Ascending aorta (tissue), 2 donors: ENCODE data around the gene SLC1A6. TPM values are rescaled to one million over a fixed set of nuclear protein-coding genes. Genes with fewer than 3 reads are reported as not detected.
A peak's percentile ranks its signal among the peaks of the same experiment; 100 is the strongest.

Experiments
- DNase-seq, 2 donors: peaks; one replicate each; pipeline ENCODE4 v3.0.0-alpha.2; 2019; ENCODE audit warnings: low spot score in 2 of 2
- H3K27ac ChIP-seq, 2 donors: fragments of 200-600 bp; sonication (generic); one replicate each; pipeline ENCODE4 v1.5.1; 2016 to 2017; ENCODE audit warnings: mild to moderate bottlenecking in 1 of 2
- H3K27me3 ChIP-seq: fragments of 200-600 bp; sonication (generic); one replicate; pipeline ENCODE4 v1.5.1; 2017
- H3K36me3 ChIP-seq, 2 donors: fragments of 200-600 bp; sonication (generic); one replicate each; pipeline ENCODE4 v1.5.1; 2016
- H3K4me1 ChIP-seq, 2 donors: fragments of 200-600 bp; sonication (generic); one replicate each; pipeline ENCODE4 v1.5.1; 2016 to 2017; ENCODE audit warnings: mild to moderate bottlenecking in 1 of 2
- H3K4me3 ChIP-seq, 2 donors: fragments of 200-600 bp; sonication (generic); one replicate each; pipeline ENCODE4 v1.5.1; 2016 to 2017; ENCODE audit warnings: mild to moderate bottlenecking in 1 of 2
- H3K9me3 ChIP-seq, 2 donors: fragments of 200-600 bp; sonication (generic); one replicate each; pipeline ENCODE4 v1.5.1; 2016
- intact Hi-C: fragments of 100-400 bp; cut with DNase I; formaldehyde crosslinking; loops from one replicate; pipeline ENCODE4 v1.15.1; 2023
- total RNA-seq: library from RNA; depleted of rRNA; stranded (reverse); fragments of >200 nt; gene quantifications from one replicate; pipeline ENCODE4 v1.1.0, GENCODE V29; 2016
- TF ChIP-seq, protein P1 (sequence below), 3 experiments: fragments of 200-600 bp in 2 of 3; fragments of 450-650 bp in 1 of 3; sonication (generic) in 2 of 3; IDR thresholded peaks; one replicate each; pipeline ENCODE4 v1.5.1; 2016 to 2019; ENCODE audit warnings: antibody characterized with exemption in 3 of 3, mild to moderate bottlenecking in 1 of 3, moderate library complexity in 1 of 3

SLC1A6 gene
- total RNA-seq, 1 donor from 2014 or later: not detected

GRCh38 chr19:14971474-14971873 is 8.2 kb downstream of the SLC1A6 start:
- no peak overlapping the region for H3K4me3 ChIP-seq
- intact Hi-C loops: no loop called here

DNA sequence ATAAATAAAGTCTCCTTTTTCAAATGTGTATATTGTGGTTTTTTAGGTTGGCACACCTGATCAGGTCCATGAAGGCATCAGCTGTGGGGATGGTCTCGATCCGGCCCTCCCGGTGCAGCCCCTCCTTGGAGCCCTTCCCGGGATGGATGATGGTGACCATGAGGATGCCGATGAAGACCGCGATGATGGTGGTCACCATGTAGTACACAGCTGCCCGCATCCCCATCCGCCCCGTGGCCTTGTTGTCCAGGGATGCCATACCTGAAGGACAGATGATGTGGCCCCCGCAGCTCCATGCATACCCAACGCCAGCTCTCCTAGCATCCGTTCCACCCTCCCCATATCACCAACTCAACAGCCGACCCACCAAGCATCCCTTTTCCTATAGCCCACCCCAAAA is 11.4 kb downstream of the SLC1A6 start:
- H3K9me3 ChIP-seq: no peaks in the 10 kb centered on the region
- H3K36me3 ChIP-seq: no peaks in the 10 kb centered on the region
- peak in 1 of 2 donors; percentile 49 for DNase-seq
- H3K27ac ChIP-seq: no peak overlapping the region
- intact Hi-C loops: no loop called here
- TF ChIP-seq, protein P1, sequence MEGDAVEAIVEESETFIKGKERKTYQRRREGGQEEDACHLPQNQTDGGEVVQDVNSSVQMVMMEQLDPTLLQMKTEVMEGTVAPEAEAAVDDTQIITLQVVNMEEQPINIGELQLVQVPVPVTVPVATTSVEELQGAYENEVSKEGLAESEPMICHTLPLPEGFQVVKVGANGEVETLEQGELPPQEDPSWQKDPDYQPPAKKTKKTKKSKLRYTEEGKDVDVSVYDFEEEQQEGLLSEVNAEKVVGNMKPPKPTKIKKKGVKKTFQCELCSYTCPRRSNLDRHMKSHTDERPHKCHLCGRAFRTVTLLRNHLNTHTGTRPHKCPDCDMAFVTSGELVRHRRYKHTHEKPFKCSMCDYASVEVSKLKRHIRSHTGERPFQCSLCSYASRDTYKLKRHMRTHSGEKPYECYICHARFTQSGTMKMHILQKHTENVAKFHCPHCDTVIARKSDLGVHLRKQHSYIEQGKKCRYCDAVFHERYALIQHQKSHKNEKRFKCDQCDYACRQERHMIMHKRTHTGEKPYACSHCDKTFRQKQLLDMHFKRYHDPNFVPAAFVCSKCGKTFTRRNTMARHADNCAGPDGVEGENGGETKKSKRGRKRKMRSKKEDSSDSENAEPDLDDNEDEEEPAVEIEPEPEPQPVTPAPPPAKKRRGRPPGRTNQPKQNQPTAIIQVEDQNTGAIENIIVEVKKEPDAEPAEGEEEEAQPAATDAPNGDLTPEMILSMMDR (IDR thresholded peaks at IDR 0.05): no peak
- H3K27me3 ChIP-seq: no peaks in the 10 kb centered on the region
- H3K4me3 ChIP-seq: no peak overlapping the region
- no peaks in the 10 kb centered on the region for H3K4me1 ChIP-seq

More at GRCh38 chr19:14971474-14971873, 8.2 kb downstream of the SLC1A6 start:
- DNase-seq: peak in 1 of 2 donors; percentile 5
- H3K27ac ChIP-seq: no peak overlapping the region
- H3K36me3 ChIP-seq: no peaks in the 10 kb centered on the region
- no peaks in the 10 kb centered on the region for H3K27me3 ChIP-seq
- no peaks in the 10 kb centered on the region for H3K4me1 ChIP-seq
- no peaks in the 10 kb centered on the region for H3K9me3 ChIP-seq
- TF ChIP-seq, protein P1 (IDR thresholded peaks at IDR 0.05): no peak

DNA sequence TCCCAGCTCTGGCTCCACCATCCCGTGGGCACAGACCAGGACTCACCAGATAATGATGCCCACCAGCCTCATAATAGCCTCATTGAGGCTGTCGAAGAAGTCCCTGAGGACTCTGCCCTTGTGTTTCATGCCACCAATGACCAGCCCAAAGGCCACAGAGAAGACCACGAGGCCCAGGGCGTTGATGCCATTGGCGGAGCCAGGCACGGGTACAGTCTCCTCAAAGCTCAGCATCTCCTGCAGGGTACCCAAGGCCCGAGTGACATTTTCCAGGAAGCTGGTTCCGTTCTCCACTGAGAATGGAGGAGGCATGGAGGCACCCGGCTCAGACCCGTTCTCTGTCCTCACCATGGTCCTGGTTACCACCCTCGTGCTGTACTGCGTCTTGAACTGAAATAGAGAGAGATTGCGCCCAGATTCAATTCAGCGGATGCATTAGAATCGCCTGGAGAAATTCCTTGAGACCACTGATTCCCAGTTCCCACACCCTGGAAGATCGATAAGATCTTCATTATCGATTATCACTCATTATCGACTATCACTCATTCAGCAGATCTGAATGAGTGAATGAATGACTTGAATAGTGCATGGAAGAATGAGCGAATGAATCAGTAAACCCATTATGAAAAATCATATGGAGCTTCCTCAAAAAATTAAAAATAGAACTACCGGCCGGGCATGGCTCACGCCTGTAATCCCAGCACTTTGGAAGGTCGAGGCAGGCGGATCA is 17.5 kb downstream of the SLC1A6 start:
- H3K4me3 ChIP-seq: no peak overlapping the region
- H3K4me1 ChIP-seq: no peaks in the 10 kb centered on the region
- TF ChIP-seq, protein P1 (IDR thresholded peaks at IDR 0.05): no peak
- H3K9me3 ChIP-seq: peaks cover 4 to 18% of the 10 kb centered on the region in 2 donors
- H3K36me3 ChIP-seq: no peaks in the 10 kb centered on the region
- intact Hi-C loops: no loop called here
- no peak overlapping the region for H3K27ac ChIP-seq
- peak in 1 of 2 donors; percentile 27 for DNase-seq
- no peaks in the 10 kb centered on the region for H3K27me3 ChIP-seq

- H3K4me1 ChIP-seq: no peaks in the 10 kb centered on the region
- no peak overlapping the region for H3K27ac ChIP-seq
- DNase-seq: no peak
- no peaks in the 10 kb centered on the region for H3K36me3 ChIP-seq
- TF ChIP-seq, protein P1 (IDR thresholded peaks at IDR 0.05): no peak
- intact Hi-C loops: no loop called here
- H3K27me3 ChIP-seq: no peaks in the 10 kb centered on the region
- peaks cover 4 to 18% of the 10 kb centered on the region in 2 donors for H3K9me3 ChIP-seq
- H3K4me3 ChIP-seq: no peak overlapping the region
Measured at GRCh38 chr19:14959263-14959662, 20.4 kb downstream of the SLC1A6 start.

DNA sequence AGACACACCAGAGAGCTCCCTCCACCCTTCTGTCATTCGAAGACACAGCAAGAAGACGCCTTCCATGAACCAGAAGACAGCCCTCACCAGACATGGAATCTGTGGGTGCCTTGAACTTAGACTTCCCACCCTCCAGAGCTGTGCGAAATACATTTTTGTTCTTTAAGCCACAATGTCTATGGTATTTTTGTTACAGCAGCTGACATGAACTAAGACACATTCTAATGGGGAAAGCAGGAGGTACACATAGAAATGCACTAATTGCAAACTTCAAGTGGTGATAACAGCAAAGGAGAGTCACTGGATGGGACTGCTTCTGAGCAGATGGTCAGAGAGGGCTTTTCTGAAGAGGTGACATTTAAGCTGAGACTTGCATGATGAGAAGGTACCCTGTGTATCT is 22.2 kb downstream of the SLC1A6 start:
- no peaks in the 10 kb centered on the region for H3K36me3 ChIP-seq
- TF ChIP-seq, protein P1 (IDR thresholded peaks at IDR 0.05): no peak
- peaks cover 4 to 18% of the 10 kb centered on the region in 2 donors for H3K9me3 ChIP-seq
- no peak overlapping the region for H3K27ac ChIP-seq
- no peaks in the 10 kb centered on the region for H3K27me3 ChIP-seq
- H3K4me1 ChIP-seq: no peaks in the 10 kb centered on the region
- H3K4me3 ChIP-seq: no peak overlapping the region
- intact Hi-C loops: no loop called here
- DNase-seq: no peak
